H1 (cell line): ENCODE measurements around the gene AP3D1. TPM values are rescaled to one million over a fixed set of nuclear protein-coding genes. Genes with fewer than 3 reads are reported as not detected.

Experiments
- CHD1 ChIP-seq: IDR thresholded peaks from 2 replicates; pipeline ENCODE4 v1.6.1; 2012; ENCODE audit warnings: low read depth, low read length, improper control_type of control experiment
- EGR1 ChIP-seq: IDR thresholded peaks from 2 replicates; pipeline ENCODE4 v1.6.1; 2011; ENCODE audit warnings: low read depth, low read length, borderline replicate concordance
- NRF1 ChIP-seq: IDR thresholded peaks from 2 replicates; pipeline ENCODE4 v1.6.1; 2011; ENCODE audit warnings: mild to moderate bottlenecking, low read depth, low read length, improper control_type of control experiment
- POLR2A ChIP-seq, 2 experiments: IDR thresholded peaks; 1 replicate in 1 of 2; 2 replicates in 1 of 2; pipeline ENCODE4 v1.6.1; 2011; ENCODE audit warnings: low read depth in 2 of 2, low read length in 2 of 2, mild to moderate bottlenecking in 2 of 2; ENCODE audit errors: control extremely low read depth in 1 of 2
- RAD21 ChIP-seq, 2 experiments: IDR thresholded peaks in 1 of 2; conservative IDR thresholded peaks in 1 of 2; 2 replicates each; pipeline ENCODE4 v1.6.1; 2011; ENCODE audit warnings: low read depth in 2 of 2, low read length in 2 of 2, improper control_type of control experiment in 1 of 2, inconsistent platforms in 1 of 2, mild to moderate bottlenecking in 1 of 2, moderate library complexity in 1 of 2
- SIRT6 ChIP-seq: IDR thresholded peaks from one replicate; pipeline ENCODE4 v1.7.1; 2012; ENCODE audit warnings: low read length, inconsistent platforms
- SP4 ChIP-seq: IDR thresholded peaks from 2 replicates; pipeline ENCODE4 v1.6.1; 2012; ENCODE audit warnings: low read length, inconsistent platforms
- TBP ChIP-seq: IDR thresholded peaks from 2 replicates; pipeline ENCODE4 v1.6.1; 2011; ENCODE audit warnings: low read depth, low read length, improper control_type of control experiment
- TCF12 ChIP-seq: IDR thresholded peaks from 2 replicates; pipeline ENCODE4 v1.6.1; 2011; ENCODE audit warnings: low read depth, mild to moderate bottlenecking, low read length
- polyA plus RNA-seq, 7 experiments: library from polyadenylated mRNA; depleted of rRNA in 3 of 7; stranded (reverse) in 5 of 7; unstranded in 2 of 7; fragments of >200 nt in 5 of 7; fragments of 200-250 nt in 2 of 7; gene quantifications; 1 replicate in 5 of 7; 2 replicates in 1 of 7; 4 replicates in 1 of 7; pipeline versions ENCODE4 v1.2.1 to v1.2.3, GENCODE V29; 2011 to 2013; ENCODE audit warnings: missing spikeins in 2 of 7, mixed read lengths in 2 of 7
- total RNA-seq: library from RNA; stranded (reverse); fragmentation: NEBNext Ultra II Directional; extraction: Animal tissue kit (Norgen Biotek cat#: 25700); gene quantifications from 2 replicates; pipeline ENCODE4 v1.2.1, GENCODE V29; 2021
- TF ChIP-seq, protein P1 (sequence below): fragments of 300-600 bp; sonication (generic); IDR thresholded peaks from 2 replicates; pipeline ENCODE4 v1.7.1; 2012; ENCODE audit warnings: low read length, moderate library complexity, mild to moderate bottlenecking, inconsistent platforms; ENCODE audit not compliant: insufficient replicate concordance
- TF ChIP-seq, protein P2 (sequence below): IDR thresholded peaks from 2 replicates; pipeline ENCODE4 v1.6.1; 2011; ENCODE audit warnings: low read depth, mild to moderate bottlenecking, low read length; ENCODE audit not compliant: insufficient read depth

AP3D1 gene
- total and polyA plus RNA-seq, 2 of the 8 experiments (the other 6 are each of a cell fraction or from before 2014, with no cell fraction given): 161 to 174 TPM

DNA sequence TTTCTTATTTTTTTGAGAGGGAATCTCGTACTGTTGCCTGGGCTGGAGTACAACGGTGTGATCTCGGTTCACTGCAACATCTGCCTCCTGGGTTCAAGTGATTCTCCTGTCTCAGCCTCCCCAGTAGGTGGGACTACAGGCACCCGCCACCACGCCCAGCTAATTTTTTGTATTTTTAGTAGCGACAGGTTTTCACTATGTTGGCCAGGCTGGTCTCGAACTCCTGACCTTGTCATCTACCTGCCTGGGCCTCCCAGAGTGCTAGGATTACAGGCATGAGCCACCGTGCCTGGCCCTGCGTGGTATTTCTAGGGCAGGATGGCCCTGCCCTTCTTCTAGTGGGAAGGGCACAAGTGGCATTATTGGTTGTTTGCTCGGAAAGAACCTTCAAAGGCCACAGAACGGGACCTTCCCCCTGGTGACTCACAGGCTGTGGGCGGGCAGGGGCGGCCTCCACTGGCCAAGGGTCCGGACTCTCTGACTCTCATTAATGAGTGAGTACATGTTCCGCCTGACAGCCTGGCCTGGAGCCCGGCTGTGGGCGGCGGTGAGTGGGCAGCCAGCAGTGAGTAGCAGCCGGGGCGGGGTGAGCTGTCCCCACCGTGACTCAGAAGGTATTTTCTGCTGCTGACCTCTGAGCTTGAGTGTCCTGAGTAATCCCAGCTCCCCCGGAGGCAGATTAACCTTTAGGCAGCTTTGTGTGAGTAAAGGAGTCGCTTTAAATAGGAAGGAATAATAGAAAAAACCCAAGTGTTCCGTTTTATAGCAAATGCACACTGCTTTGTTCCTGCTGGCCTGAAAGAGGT, 17.5 kb upstream of the AP3D1 start (continued):
- TF ChIP-seq, protein P1, sequence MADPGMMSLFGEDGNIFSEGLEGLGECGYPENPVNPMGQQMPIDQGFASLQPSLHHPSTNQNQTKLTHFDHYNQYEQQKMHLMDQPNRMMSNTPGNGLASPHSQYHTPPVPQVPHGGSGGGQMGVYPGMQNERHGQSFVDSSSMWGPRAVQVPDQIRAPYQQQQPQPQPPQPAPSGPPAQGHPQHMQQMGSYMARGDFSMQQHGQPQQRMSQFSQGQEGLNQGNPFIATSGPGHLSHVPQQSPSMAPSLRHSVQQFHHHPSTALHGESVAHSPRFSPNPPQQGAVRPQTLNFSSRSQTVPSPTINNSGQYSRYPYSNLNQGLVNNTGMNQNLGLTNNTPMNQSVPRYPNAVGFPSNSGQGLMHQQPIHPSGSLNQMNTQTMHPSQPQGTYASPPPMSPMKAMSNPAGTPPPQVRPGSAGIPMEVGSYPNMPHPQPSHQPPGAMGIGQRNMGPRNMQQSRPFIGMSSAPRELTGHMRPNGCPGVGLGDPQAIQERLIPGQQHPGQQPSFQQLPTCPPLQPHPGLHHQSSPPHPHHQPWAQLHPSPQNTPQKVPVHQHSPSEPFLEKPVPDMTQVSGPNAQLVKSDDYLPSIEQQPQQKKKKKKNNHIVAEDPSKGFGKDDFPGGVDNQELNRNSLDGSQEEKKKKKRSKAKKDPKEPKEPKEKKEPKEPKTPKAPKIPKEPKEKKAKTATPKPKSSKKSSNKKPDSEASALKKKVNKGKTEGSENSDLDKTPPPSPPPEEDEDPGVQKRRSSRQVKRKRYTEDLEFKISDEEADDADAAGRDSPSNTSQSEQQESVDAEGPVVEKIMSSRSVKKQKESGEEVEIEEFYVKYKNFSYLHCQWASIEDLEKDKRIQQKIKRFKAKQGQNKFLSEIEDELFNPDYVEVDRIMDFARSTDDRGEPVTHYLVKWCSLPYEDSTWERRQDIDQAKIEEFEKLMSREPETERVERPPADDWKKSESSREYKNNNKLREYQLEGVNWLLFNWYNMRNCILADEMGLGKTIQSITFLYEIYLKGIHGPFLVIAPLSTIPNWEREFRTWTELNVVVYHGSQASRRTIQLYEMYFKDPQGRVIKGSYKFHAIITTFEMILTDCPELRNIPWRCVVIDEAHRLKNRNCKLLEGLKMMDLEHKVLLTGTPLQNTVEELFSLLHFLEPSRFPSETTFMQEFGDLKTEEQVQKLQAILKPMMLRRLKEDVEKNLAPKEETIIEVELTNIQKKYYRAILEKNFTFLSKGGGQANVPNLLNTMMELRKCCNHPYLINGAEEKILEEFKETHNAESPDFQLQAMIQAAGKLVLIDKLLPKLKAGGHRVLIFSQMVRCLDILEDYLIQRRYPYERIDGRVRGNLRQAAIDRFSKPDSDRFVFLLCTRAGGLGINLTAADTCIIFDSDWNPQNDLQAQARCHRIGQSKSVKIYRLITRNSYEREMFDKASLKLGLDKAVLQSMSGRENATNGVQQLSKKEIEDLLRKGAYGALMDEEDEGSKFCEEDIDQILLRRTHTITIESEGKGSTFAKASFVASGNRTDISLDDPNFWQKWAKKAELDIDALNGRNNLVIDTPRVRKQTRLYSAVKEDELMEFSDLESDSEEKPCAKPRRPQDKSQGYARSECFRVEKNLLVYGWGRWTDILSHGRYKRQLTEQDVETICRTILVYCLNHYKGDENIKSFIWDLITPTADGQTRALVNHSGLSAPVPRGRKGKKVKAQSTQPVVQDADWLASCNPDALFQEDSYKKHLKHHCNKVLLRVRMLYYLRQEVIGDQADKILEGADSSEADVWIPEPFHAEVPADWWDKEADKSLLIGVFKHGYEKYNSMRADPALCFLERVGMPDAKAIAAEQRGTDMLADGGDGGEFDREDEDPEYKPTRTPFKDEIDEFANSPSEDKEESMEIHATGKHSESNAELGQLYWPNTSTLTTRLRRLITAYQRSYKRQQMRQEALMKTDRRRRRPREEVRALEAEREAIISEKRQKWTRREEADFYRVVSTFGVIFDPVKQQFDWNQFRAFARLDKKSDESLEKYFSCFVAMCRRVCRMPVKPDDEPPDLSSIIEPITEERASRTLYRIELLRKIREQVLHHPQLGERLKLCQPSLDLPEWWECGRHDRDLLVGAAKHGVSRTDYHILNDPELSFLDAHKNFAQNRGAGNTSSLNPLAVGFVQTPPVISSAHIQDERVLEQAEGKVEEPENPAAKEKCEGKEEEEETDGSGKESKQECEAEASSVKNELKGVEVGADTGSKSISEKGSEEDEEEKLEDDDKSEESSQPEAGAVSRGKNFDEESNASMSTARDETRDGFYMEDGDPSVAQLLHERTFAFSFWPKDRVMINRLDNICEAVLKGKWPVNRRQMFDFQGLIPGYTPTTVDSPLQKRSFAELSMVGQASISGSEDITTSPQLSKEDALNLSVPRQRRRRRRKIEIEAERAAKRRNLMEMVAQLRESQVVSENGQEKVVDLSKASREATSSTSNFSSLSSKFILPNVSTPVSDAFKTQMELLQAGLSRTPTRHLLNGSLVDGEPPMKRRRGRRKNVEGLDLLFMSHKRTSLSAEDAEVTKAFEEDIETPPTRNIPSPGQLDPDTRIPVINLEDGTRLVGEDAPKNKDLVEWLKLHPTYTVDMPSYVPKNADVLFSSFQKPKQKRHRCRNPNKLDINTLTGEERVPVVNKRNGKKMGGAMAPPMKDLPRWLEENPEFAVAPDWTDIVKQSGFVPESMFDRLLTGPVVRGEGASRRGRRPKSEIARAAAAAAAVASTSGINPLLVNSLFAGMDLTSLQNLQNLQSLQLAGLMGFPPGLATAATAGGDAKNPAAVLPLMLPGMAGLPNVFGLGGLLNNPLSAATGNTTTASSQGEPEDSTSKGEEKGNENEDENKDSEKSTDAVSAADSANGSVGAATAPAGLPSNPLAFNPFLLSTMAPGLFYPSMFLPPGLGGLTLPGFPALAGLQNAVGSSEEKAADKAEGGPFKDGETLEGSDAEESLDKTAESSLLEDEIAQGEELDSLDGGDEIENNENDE: no peak
- TF ChIP-seq CHD1 (no peak), RAD21 (IDR thresholded peaks at IDR 0.05 in 1 of 2, conservative IDR thresholded peaks at IDR 0.05 in 1 of 2; ENCODE audit: low read depth in 2 of 2, low read length in 2 of 2) (no peak), EGR1 (no peak), SIRT6 (no peak), NRF1 (no peak), TBP (no peak), SP4 (no peak), TCF12 (no peak), POLR2A (IDR thresholded peaks at IDR 0.05; ENCODE audit: control extremely low read depth in 1 of 2, low read depth in 2 of 2, low read length in 2 of 2) (no peak)
- TF ChIP-seq, protein P2, sequence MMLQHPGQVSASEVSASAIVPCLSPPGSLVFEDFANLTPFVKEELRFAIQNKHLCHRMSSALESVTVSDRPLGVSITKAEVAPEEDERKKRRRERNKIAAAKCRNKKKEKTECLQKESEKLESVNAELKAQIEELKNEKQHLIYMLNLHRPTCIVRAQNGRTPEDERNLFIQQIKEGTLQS: no peak
